Nephron progenitor cell (in vitro differentiated cells): ENCODE measurements around the gene RARB.
A peak's percentile ranks its signal among the peaks of the same experiment; 100 is the strongest.

Source experiments
- DNase-seq: peaks from one replicate; pipeline ENCODE4 v3.0.0; 2021
- H3K27ac Mint-ChIP-seq: 2 replicates; pipeline ENCODE4 v1.8.0; 2021; ENCODE audit warnings: mild to moderate bottlenecking, moderate library complexity, mixed read lengths
- H3K27me3 Mint-ChIP-seq: 2 replicates; pipeline ENCODE4 v1.8.0; 2021; ENCODE audit warnings: mild to moderate bottlenecking, low read depth, mixed read lengths; ENCODE audit not compliant: poor library complexity
- H3K36me3 Mint-ChIP-seq: 2 replicates; pipeline ENCODE4 v1.8.0; 2021; ENCODE audit warnings: low read depth, mixed read lengths
- H3K4me1 Mint-ChIP-seq: 2 replicates; pipeline ENCODE4 v1.8.0; 2021; ENCODE audit warnings: mixed read lengths
- H3K4me3 Mint-ChIP-seq: 2 replicates; pipeline ENCODE4 v1.8.0; 2021; ENCODE audit warnings: mild to moderate bottlenecking, moderate library complexity, mixed read lengths
- H3K9me3 Mint-ChIP-seq: 2 replicates; pipeline ENCODE4 v1.8.0; 2021; ENCODE audit warnings: mild to moderate bottlenecking, moderate library complexity, mixed read lengths
- CTCF ChIP-seq: fragments of 200-600 bp; sonication (generic); IDR thresholded peaks from 2 replicates; pipeline ENCODE4 v1.5.0; 2021; ENCODE audit warnings: antibody characterized with exemption

RARB gene

GRCh38 chr3:25421747-25422146 lies 6.3 kb upstream of the RARB start:
- peaks cover 36% of the 10 kb centered on the region for H3K4me1 Mint-ChIP-seq
- H3K27me3 Mint-ChIP-seq, result peaks cover 7% of the 10 kb centered on the region
- H3K9me3 Mint-ChIP-seq, result peaks cover 13% of the 10 kb centered on the region

GRCh38 chr3:25423780-25424588 lies 4.1 kb upstream of the RARB start:
- Mint-ChIP-seq H3K4me1 (peaks cover 55% of the 10 kb centered on the region), H3K9me3 (no peaks in the 10 kb centered on the region), H3K27me3 (peaks cover 3% of the 10 kb centered on the region), H3K36me3 (no peaks in the 10 kb centered on the region), H3K27ac (peak overlapping the region; percentile 1), H3K4me3 (peak overlapping the region; percentile 6)
- no peak for DNase-seq
- TF ChIP-seq CTCF, result no peak

More at GRCh38 chr3:25421747-25422146, 6.3 kb upstream of the RARB start:
- Mint-ChIP-seq H3K36me3 (peaks cover 12% of the 10 kb centered on the region), H3K4me3 (no peak overlapping the region), H3K27ac (no peak overlapping the region)
- TF ChIP-seq CTCF, result no peak
- no peak for DNase-seq

- no peak overlapping the region for H3K27ac Mint-ChIP-seq
- H3K4me3 Mint-ChIP-seq, result peak overlapping the region; percentile 31
- H3K36me3 Mint-ChIP-seq, result no peaks in the 10 kb centered on the region
- no peak for TF ChIP-seq CTCF
- no peak for DNase-seq
- H3K4me1 Mint-ChIP-seq, result peaks cover 61% of the 10 kb centered on the region
- H3K9me3 Mint-ChIP-seq, result no peaks in the 10 kb centered on the region
- H3K27me3 Mint-ChIP-seq, result peaks cover 3% of the 10 kb centered on the region
These were observed 3.4 kb upstream of the RARB start for GRCh38 chr3:25424614-25425013.

DNA sequence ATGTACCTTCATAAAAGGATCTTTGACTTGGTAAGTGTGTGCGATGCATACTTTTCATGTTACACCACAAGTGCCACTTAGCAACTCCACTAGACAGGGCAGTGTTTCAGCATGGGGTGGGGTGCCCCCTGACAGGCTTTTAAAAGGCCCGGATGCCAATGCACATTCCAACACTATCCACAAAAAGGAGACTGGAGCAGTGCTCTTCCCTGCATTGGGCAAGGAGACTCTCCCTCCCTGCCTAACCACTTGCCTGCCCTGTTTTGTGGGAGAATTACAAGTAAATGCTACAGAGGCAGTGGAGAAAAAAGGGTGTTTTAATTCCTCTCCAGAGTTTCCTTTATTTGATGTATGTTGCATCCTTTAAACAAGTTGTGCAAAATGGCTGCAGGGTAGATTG lies 1.7 kb upstream of the RARB start:
- H3K27me3 Mint-ChIP-seq, result no peaks in the 10 kb centered on the region
- peak overlapping the region; percentile 91 for H3K4me3 Mint-ChIP-seq
- H3K4me1 Mint-ChIP-seq, result peaks cover 79% of the 10 kb centered on the region
- H3K27ac Mint-ChIP-seq, result peak overlapping the region; percentile 100
- H3K36me3 Mint-ChIP-seq, result no peaks in the 10 kb centered on the region
- no peak for TF ChIP-seq CTCF
- DNase-seq, result no peak
- H3K9me3 Mint-ChIP-seq, result no peaks in the 10 kb centered on the region

DNA sequence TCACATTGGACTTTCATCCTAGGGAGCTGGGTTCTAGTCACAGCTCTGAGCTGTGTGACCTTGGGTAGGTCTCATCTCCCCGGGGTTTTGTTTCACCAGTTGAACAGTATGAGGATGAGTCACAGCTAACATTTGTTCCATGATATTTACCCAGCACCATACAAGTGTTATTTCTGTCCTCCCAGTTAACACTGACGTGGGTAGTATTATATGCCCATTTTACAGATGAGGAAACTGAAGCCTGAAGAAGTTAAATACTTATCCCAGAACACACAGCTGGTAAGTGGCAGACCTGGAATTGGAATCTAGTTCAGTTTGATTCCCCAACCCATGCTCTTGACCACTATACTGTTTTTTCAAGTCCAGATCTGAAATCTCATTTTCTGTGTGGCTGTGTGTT lies 908 bp upstream of the RARB start:
- Mint-ChIP-seq H3K4me3 (peak overlapping the region; percentile 91), H3K4me1 (peaks cover 87% of the 10 kb centered on the region), H3K9me3 (no peaks in the 10 kb centered on the region), H3K27me3 (no peaks in the 10 kb centered on the region), H3K27ac (peak overlapping the region; percentile 100), H3K36me3 (no peaks in the 10 kb centered on the region)
- TF ChIP-seq CTCF, result no peak
- DNase-seq, result no peak

GRCh38 chr3:25427563-25427941 lies 511 bp upstream of the RARB start:
- Mint-ChIP-seq H3K27ac (peak overlapping the region; percentile 100), H3K4me1 (peaks cover 91% of the 10 kb centered on the region), H3K27me3 (no peaks in the 10 kb centered on the region), H3K36me3 (no peaks in the 10 kb centered on the region), H3K4me3 (peak overlapping the region; percentile 91), H3K9me3 (no peaks in the 10 kb centered on the region)
- no peak for DNase-seq
- no peak for TF ChIP-seq CTCF
